Measurements from ENCODE around the gene CCL22. TPM values are rescaled to one million over a fixed set of nuclear protein-coding genes. Genes with fewer than 3 reads are reported as not detected.
A peak's percentile ranks its signal among the peaks of the same experiment; 100 is the strongest.
"Not testable (repeated sequence)": the region's sequence is repeated elsewhere in the genome, so short reads cannot be mapped to it uniquely, and the experiment has no call there.

The CCL22 gene
- polyA plus RNA-seq, 2 of the 4 experiments (the other 2 are of a cell fraction) = not detected

GRCh38 chr16:57395026-57395425, 36.4 kb downstream of the CCL22 start:
- POLR2A ChIA-PET = no interaction called here

DNA sequence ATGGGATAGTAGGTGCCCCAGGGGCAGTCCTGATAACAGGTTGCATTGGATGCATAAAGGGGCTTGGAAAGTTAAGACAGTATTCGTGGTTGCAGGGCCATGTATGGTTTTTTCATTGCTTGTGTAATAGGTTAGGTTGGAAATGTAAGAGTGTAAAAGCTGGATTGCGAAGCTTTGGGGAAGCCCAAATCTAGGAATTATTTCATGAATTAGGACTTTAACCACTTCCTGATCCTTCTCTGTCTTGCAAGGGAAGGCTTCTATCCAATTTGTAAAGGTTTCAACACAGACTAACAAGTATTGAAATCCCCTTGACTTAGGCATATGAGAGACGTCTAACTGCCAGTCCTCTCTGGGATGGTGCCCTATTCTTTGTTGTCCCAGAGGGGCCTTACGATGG, 38.2 kb downstream of the CCL22 start:
- ChIA-PET POLR2A (no interaction called here), CTCF (interaction anchor here (0.5 to 3.0 kb wide), 3 partner anchors 9 to 92 kb away, joined by 3 to 14 read pairs (median 4); no protein-coding TSS in a partner anchor)
- Histone ChIP-seq H3K4me2 (no peak overlapping the region), H3K4me1 (no peaks in the 10 kb centered on the region), H3K4me3 (no peak overlapping the region), H3K27ac (no peak overlapping the region), H3K9me3 (no peaks in the 10 kb centered on the region)
- ATAC-seq = no peak
- no peak for DNase-seq (ENCODE audit: low read depth in 1 of 2, low spot score in 1 of 2)
- FAIRE-seq = no peak
- 57% methylated on average over 4 of the region's 4 CpGs for WGBS (ENCODE audit: missing lambda C conversion rate)
- TF ChIP-seq CHD2 (IDR thresholded peaks at IDR 0.05; ENCODE audit: low read length, partially characterized antibody) = no peak
- TF ChIP-seq CBX8 (IDR thresholded peaks at IDR 0.05) = no peak
- TF ChIP-seq NFE2L2 (conservative IDR thresholded peaks at IDR 0.05; ENCODE audit: low read length) = no peak
- TF ChIP-seq ESRRA (IDR thresholded peaks at IDR 0.05; ENCODE audit: borderline replicate concordance, low read length) = no peak
- TF ChIP-seq, protein P1, sequence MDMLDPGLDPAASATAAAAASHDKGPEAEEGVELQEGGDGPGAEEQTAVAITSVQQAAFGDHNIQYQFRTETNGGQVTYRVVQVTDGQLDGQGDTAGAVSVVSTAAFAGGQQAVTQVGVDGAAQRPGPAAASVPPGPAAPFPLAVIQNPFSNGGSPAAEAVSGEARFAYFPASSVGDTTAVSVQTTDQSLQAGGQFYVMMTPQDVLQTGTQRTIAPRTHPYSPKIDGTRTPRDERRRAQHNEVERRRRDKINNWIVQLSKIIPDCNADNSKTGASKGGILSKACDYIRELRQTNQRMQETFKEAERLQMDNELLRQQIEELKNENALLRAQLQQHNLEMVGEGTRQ (IDR thresholded peaks at IDR 0.05) = no peak
- no peak for TF ChIP-seq BHLHE40 (IDR thresholded peaks at IDR 0.05; ENCODE audit: low read depth, low read length)
- no peak for TF ChIP-seq RNF2 (IDR thresholded peaks at IDR 0.05; ENCODE audit: borderline replicate concordance, low read depth)
- TF ChIP-seq PHF8 (IDR thresholded peaks at IDR 0.05; ENCODE audit: borderline replicate concordance, low read depth) = no peak
- no peak for TF ChIP-seq ZFP36 (IDR thresholded peaks at IDR 0.05; ENCODE audit: borderline replicate concordance, partially characterized antibody)
- TF ChIP-seq GATA3 (IDR thresholded peaks at IDR 0.05; ENCODE audit: borderline replicate concordance) = no peak

More at GRCh38 chr16:57395026-57395425, 36.4 kb downstream of the CCL22 start:
- no peak overlapping the region for H3K4me2 ChIP-seq
- H3K4me3 ChIP-seq = no peak overlapping the region
- no peak for TF ChIP-seq TP53 (CRISPR knock-in tag; IDR thresholded peaks at IDR 0.05)
- TF ChIP-seq MAFK (IDR thresholded peaks at IDR 0.05; ENCODE audit: partially characterized antibody) = peak; percentile 92
- no peaks in the 10 kb centered on the region for H3K9me3 ChIP-seq
- WGBS (ENCODE audit: missing lambda C conversion rate) = 61% methylated on average over 5 of the region's 5 CpGs
- CTCF ChIA-PET = interaction anchor here (0.8 to 3.0 kb wide), 9 partner anchors 9 to 95 kb away, joined by 3 to 14 read pairs (median 3); partner anchors contain the start of gene CCL17
- FAIRE-seq = no peak
- no peak for ATAC-seq
- DNase-seq (ENCODE audit: low read depth in 1 of 2, low spot score in 1 of 2) = no peak
- H3K4me1 ChIP-seq = no peaks in the 10 kb centered on the region
- no peak overlapping the region for H3K27ac ChIP-seq

DNA sequence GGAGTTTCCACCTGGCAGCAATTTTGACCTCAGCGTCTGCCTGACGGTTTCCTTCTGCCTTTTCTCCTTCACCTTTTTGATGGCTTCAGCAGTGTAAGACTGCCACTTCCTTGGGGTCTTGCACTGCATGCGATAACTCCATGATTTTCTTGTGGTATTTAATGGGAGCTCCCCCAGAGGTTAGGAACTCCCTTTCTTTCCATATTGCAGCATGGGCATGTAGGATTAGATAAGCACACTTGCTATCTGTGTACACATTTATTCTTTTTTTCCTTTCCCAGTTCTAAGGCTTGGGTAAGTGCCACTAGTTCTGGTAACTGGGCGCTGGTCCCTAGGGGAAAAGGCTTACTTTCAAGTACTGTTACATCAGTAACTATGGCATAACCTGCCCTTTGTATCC, 38.9 kb downstream of the CCL22 start:
- WGBS (ENCODE audit: missing lambda C conversion rate) = 71% methylated on average over 4 of the region's 4 CpGs
- H3K9me3 ChIP-seq; FAIRE-seq; H3K4me1 ChIP-seq; ATAC-seq; H3K27ac ChIP-seq; DNase-seq (ENCODE audit: low read depth in 1 of 2, low spot score in 1 of 2); POLR2A ChIA-PET; H3K4me2 ChIP-seq; H3K4me3 ChIP-seq: not testable (repeated sequence)
- CTCF ChIA-PET = interaction anchor here (4.3 to 5.7 kb wide), 2 partner anchors 20 to 96 kb away, joined by 16 to 55 read pairs; no protein-coding TSS in a partner anchor

DNA sequence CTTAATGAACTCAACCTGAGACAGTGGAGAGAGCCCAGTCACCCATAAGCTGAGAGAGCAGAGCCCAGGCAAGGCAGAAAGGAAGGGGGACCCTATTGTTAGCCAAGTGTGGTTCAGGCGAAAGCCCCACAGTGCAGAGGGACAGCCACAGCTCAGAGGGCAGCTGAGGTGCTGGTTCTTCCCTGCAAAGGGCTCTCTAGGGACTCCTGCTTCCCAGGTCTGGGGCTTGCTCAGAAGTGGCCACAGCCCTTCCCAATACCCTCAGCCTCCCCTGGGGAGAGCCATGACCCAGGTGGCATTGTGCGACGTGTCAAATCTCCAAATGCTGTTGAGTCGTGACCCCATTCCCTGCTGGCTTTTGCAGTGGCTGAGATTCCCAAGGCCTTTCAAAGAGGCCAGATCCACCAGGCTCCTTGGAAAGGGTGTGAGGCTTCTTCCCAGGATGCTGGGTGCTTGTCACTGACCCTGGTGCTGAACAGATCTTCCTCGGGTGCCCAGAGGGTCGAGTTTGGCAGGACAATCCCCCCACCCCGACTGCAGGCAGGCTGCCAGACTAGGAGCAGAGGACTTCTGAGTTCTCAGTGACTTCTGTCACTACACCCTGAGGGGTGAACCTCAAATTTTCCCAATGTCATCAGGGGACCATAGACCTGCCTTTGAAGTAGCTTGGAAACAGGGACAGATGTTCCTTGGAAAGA, 43.5 kb downstream of the CCL22 start:
- ATAC-seq (peak; percentile 34 to 54; a peak in 4 of 6 replicates), DNase-seq (ENCODE audit: low read depth in 1 of 2, low spot score in 1 of 2) (no peak), FAIRE-seq (no peak)
- Histone ChIP-seq H3K9me3 (no peaks in the 10 kb centered on the region), H3K4me1 (no peaks in the 10 kb centered on the region), H3K4me2 (no peak overlapping the region), H3K27ac (no peak overlapping the region), H3K4me3 (no peak overlapping the region)
- peak; percentile 67 for TF ChIP-seq REST (IDR thresholded peaks at IDR 0.05)
- TF ChIP-seq, protein P2, sequence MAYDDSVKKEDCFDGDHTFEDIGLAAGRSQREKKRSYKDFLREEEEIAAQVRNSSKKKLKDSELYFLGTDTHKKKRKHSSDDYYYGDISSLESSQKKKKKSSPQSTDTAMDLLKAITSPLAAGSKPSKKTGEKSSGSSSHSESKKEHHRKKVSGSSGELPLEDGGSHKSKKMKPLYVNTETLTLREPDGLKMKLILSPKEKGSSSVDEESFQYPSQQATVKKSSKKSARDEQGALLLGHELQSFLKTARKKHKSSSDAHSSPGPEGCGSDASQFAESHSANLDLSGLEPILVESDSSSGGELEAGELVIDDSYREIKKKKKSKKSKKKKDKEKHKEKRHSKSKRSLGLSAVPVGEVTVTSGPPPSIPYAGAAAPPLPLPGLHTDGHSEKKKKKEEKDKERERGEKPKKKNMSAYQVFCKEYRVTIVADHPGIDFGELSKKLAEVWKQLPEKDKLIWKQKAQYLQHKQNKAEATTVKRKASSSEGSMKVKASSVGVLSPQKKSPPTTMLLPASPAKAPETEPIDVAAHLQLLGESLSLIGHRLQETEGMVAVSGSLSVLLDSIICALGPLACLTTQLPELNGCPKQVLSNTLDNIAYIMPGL (CRISPR knock-in tag; IDR thresholded peaks at IDR 0.05; ENCODE audit: borderline replicate concordance) = no peak
- CTCF ChIA-PET = interaction anchor here (1.0 to 5.7 kb wide), 4 partner anchors 11 to 118 kb away, joined by 3 to 55 read pairs (median 4); no protein-coding TSS in a partner anchor
- POLR2A ChIA-PET = no interaction called here
- WGBS (ENCODE audit: missing lambda C conversion rate) = 60% methylated on average over 4 of the region's 7 CpGs

All from A549 (cell line).